Fibroblast of skin of back (primary cell): ENCODE measurements around the gene CSAD.
"Not testable (repeated sequence)": the region's sequence is repeated elsewhere in the genome, so short reads cannot be mapped to it uniquely, and the experiment has no call there.

Experiments
- DNase-seq: peaks from one replicate; pipeline ENCODE4 v3.0.0-alpha.2; 2013

The CSAD gene

GRCh38 chr12:53133722-53134121 lies 47.0 kb downstream of the CSAD start:
- DNase-seq, result no peak

- no peak for DNase-seq
These were observed 48.9 kb downstream of the CSAD start for GRCh38 chr12:53131844-53132243.

- DNase-seq, result no peak
These were observed 51.8 kb downstream of the CSAD start for GRCh38 chr12:53128780-53129569.

- DNase-seq, result no peak
These were observed 53.6 kb downstream of the CSAD start for GRCh38 chr12:53127169-53127568.

GRCh38 chr12:53124352-53124723 lies 56.4 kb downstream of the CSAD start:
- no peak for DNase-seq

- peak; percentile 52 for DNase-seq
These were observed 57.0 kb downstream of the CSAD start for GRCh38 chr12:53123578-53124351.

- DNase-seq, result peak; percentile 44
These were observed 57.7 kb downstream of the CSAD start for GRCh38 chr12:53122961-53123468.

- no peak for DNase-seq
These were observed 59.8 kb downstream of the CSAD start for GRCh38 chr12:53120685-53121525.

- no peak for DNase-seq
These were observed 61.9 kb downstream of the CSAD start for GRCh38 chr12:53118751-53119300.

GRCh38 chr12:53115891-53116648 lies 64.7 kb downstream of the CSAD start:
- peak; percentile 21 for DNase-seq

GRCh38 chr12:53115112-53115890 lies 65.4 kb downstream of the CSAD start:
- no peak for DNase-seq

- no peak for DNase-seq
These were observed 66.8 kb downstream of the CSAD start for GRCh38 chr12:53113951-53114350.

GRCh38 chr12:53113136-53113705 lies 67.5 kb downstream of the CSAD start:
- DNase-seq, result no peak

GRCh38 chr12:53112431-53112830 lies 68.3 kb downstream of the CSAD start:
- not testable (repeated sequence) for DNase-seq
